SK-N-SH (cell line): Measurements from ENCODE around the gene RNASEH2B. TPM values are rescaled to one million over a fixed set of nuclear protein-coding genes. Genes with fewer than 3 reads are reported as not detected.

Source experiments
- CTCF ChIA-PET: fragments of 300-600, 350-600 bp; formaldehyde crosslinking; extraction: SDS; loops from one replicate; lab custom pipeline; 2021; lab: Yijun Ruan, JAX
- POLR2A ChIA-PET: fragments of 350-600 bp; sonication (Branson Sonifier 250); formaldehyde crosslinking; extraction: SDS; loops from one replicate; lab custom pipeline; 2020; ENCODE audit warnings: antibody characterized with exemption, inconsistent platforms; lab: Yijun Ruan, JAX
- DNase-seq: peaks from one replicate; pipeline ENCODE4 v3.0.0; 2012
- H2AFZ ChIP-seq: fragments of 200-600 bp; sonication (generic); 2 replicates; pipeline ENCODE4 v1.8.1; 2016; ENCODE audit warnings: antibody characterized with exemption, mild to moderate bottlenecking, low read depth
- H3F3A ChIP-seq: fragments of 200-600 bp; sonication (generic); replicated peaks from 2 replicates; pipeline ENCODE3; 2016; ENCODE audit warnings: antibody characterized with exemption, mild to moderate bottlenecking; ENCODE audit not compliant: insufficient read depth
- H3K27ac ChIP-seq, 2 experiments: fragments of 200-500 bp in 1 of 2; fragments of 200-600 bp in 1 of 2; sonication (Bioruptor generic) in 1 of 2; sonication (generic), shearing (Covaris generic) in 1 of 2; 2 replicates each; pipeline versions ENCODE4 v1.5.1 to v1.6.1; 2014 to 2016; ENCODE audit warnings: low read depth in 2 of 2, inconsistent platforms in 1 of 2, low read length in 1 of 2, mild to moderate bottlenecking in 1 of 2, mixed read lengths in 1 of 2
- H3K27me3 ChIP-seq: fragments of 200-600 bp; sonication (generic), shearing (Covaris generic); 2 replicates; pipeline ENCODE4 v1.6.1; 2016; ENCODE audit warnings: mixed run types; ENCODE audit not compliant: insufficient read depth
- H3K36me3 ChIP-seq, 2 experiments: fragments of 200-500 bp in 1 of 2; fragments of 200-600 bp in 1 of 2; sonication (Bioruptor generic) in 1 of 2; sonication (generic) in 1 of 2; replicated peaks in 1 of 2; 2 replicates each; pipeline versions ENCODE3 to v1.5.1; 2014 to 2016; ENCODE audit warnings: low read length in 1 of 2, mild to moderate bottlenecking in 1 of 2; ENCODE audit not compliant: insufficient read depth in 2 of 2, control insufficient read depth in 1 of 2
- H3K4me1 ChIP-seq, 2 experiments: fragments of 200-500 bp in 1 of 2; fragments of 200-600 bp in 1 of 2; sonication (Bioruptor generic) in 1 of 2; sonication (generic), shearing (Covaris generic) in 1 of 2; 2 replicates each; pipeline versions ENCODE4 v1.5.1 to v1.6.1; 2014 to 2016; ENCODE audit warnings: low read depth in 1 of 2, low read length in 1 of 2, mixed run types in 1 of 2; ENCODE audit not compliant: insufficient read depth in 2 of 2, control insufficient read depth in 1 of 2
- H3K4me2 ChIP-seq: fragments of 200-600 bp; sonication (generic), shearing (Covaris generic); 2 replicates; pipeline ENCODE4 v1.6.1; 2017; ENCODE audit warnings: mixed run types
- H3K4me3 ChIP-seq, 2 experiments: fragments of 200-500 bp in 1 of 2; fragments of 200-600 bp in 1 of 2; sonication (Bioruptor generic) in 1 of 2; sonication (generic), shearing (Covaris generic) in 1 of 2; 2 replicates each; pipeline versions ENCODE4 v1.5.1 to v1.8.1; 2014 to 2016; ENCODE audit warnings: low read depth in 2 of 2, inconsistent platforms in 1 of 2, low read length in 1 of 2, mild to moderate bottlenecking in 1 of 2, mixed read lengths in 1 of 2, moderate library complexity in 1 of 2
- H3K79me2 ChIP-seq: fragments of 200-600 bp; sonication (generic); 2 replicates; pipeline ENCODE4 v1.8.1; 2017; ENCODE audit warnings: mild to moderate bottlenecking; ENCODE audit not compliant: insufficient read depth
- H3K9ac ChIP-seq: fragments of 200-600 bp; sonication (generic); 2 replicates; pipeline ENCODE4 v1.6.1; 2017; ENCODE audit warnings: mixed run types
- H3K9me2 ChIP-seq: fragments of 200-600 bp; sonication (generic); 2 replicates; pipeline ENCODE4 v1.6.1; 2017; ENCODE audit warnings: mixed run types
- H3K9me3 ChIP-seq: fragments of 200-600 bp; sonication (generic); 2 replicates; pipeline ENCODE4 v1.6.1; 2017; ENCODE audit warnings: mixed run types, mild to moderate bottlenecking, moderate library complexity
- H4K20me1 ChIP-seq: fragments of 200-600 bp; sonication (generic); 2 replicates; pipeline ENCODE4 v1.6.1; 2017; ENCODE audit warnings: mild to moderate bottlenecking, mixed run types; ENCODE audit not compliant: insufficient read depth
- EP300 ChIP-seq, 2 experiments: IDR thresholded peaks; 2 replicates each; pipeline versions ENCODE4 v1.4.0 to v1.6.1; 2012; ENCODE audit warnings: borderline replicate concordance in 1 of 2, low read depth in 1 of 2, low read length in 1 of 2
- FOSL2 ChIP-seq: IDR thresholded peaks from 2 replicates; pipeline ENCODE4 v1.4.0; 2012; ENCODE audit warnings: low read depth, mild to moderate bottlenecking, moderate library complexity, borderline replicate concordance
- IRF3 ChIP-seq: fragments of 150-350 bp; IDR thresholded peaks from 2 replicates; pipeline ENCODE4 v1.6.1; 2016; ENCODE audit warnings: mild to moderate bottlenecking, low read depth, low read length
- JUND ChIP-seq: IDR thresholded peaks from 2 replicates; pipeline ENCODE4 v1.4.0; 2012
- MAX ChIP-seq: IDR thresholded peaks from 2 replicates; pipeline ENCODE4 v1.4.0; 2012; ENCODE audit warnings: low read depth
- NFIC ChIP-seq: IDR thresholded peaks from 2 replicates; pipeline ENCODE4 v1.4.0; 2012; ENCODE audit warnings: borderline replicate concordance
- NRF1 ChIP-seq: IDR thresholded peaks from 2 replicates; pipeline ENCODE4 v1.6.1; 2012; ENCODE audit warnings: low read depth, mild to moderate bottlenecking, low read length
- POLR2AphosphoS5 ChIP-seq: IDR thresholded peaks from 2 replicates; pipeline ENCODE4 v1.6.1; 2012; ENCODE audit warnings: low read depth, low read length
- RCOR1 ChIP-seq: fragments of 150-350 bp; IDR thresholded peaks from 2 replicates; pipeline ENCODE4 v1.6.1; 2017; ENCODE audit warnings: antibody characterized with exemption, low read length
- RFX5 ChIP-seq: IDR thresholded peaks from 2 replicates; pipeline ENCODE4 v1.6.1; 2012; ENCODE audit warnings: mild to moderate bottlenecking, improper control_type of control experiment, low read length
- RXRA ChIP-seq: IDR thresholded peaks from 2 replicates; pipeline ENCODE4 v1.4.0; 2012; ENCODE audit warnings: low read depth, mild to moderate bottlenecking, borderline replicate concordance
- TAF1 ChIP-seq: IDR thresholded peaks from 2 replicates; pipeline ENCODE4 v1.6.1; 2012; ENCODE audit warnings: low read depth, mild to moderate bottlenecking, low read length, moderate library complexity, borderline replicate concordance
- TEAD4 ChIP-seq: IDR thresholded peaks from 2 replicates; pipeline ENCODE4 v1.4.0; 2012; ENCODE audit warnings: mild to moderate bottlenecking, borderline replicate concordance; ENCODE audit not compliant: insufficient read depth
- USF2 ChIP-seq: fragments of 150-350 bp; IDR thresholded peaks from 2 replicates; pipeline ENCODE4 v1.6.1; 2017; ENCODE audit warnings: antibody characterized with exemption, low read length, low read depth, borderline replicate concordance
- ZBTB33 ChIP-seq: IDR thresholded peaks from 2 replicates; pipeline ENCODE4 v1.4.0; 2012; ENCODE audit warnings: low read depth, borderline replicate concordance
- WGBS: methylation state at CpG from one replicate; pipeline ENCODE4 v1.1.6; 2017; ENCODE audit warnings: low lambda C conversion rate; 5-methylcytosine and 5-hydroxymethylcytosine counted together
- polyA plus RNA-seq, 3 experiments: library from polyadenylated mRNA; depleted of rRNA; stranded (reverse); fragments of >200 nt; gene quantifications; 2 replicates each; pipeline ENCODE4 v1.2.3, GENCODE V29; 2012

The RNASEH2B gene
- polyA plus RNA-seq, 1 of the 3 experiments (the other 2 are of a cell fraction), result 13.0 TPM

- Histone ChIP-seq H3F3A (no peaks in the 10 kb centered on the region), H3K9me2 (no peaks in the 10 kb centered on the region)
- TF ChIP-seq RCOR1, result no peak
- no peak for TF ChIP-seq RFX5
- TF ChIP-seq, all 33 proteins: peak for 0
- H3K9ac ChIP-seq, result no peak overlapping the region
- H3K4me3 ChIP-seq, result no peak overlapping the region
- no peaks in the 10 kb centered on the region; a peak in 1 of 4 replicates for H3K4me1 ChIP-seq
- no peak overlapping the region for H2AFZ ChIP-seq
- H3K79me2 ChIP-seq, result no peaks in the 10 kb centered on the region
- POLR2A ChIA-PET, result no interaction called here
- no peaks in the 10 kb centered on the region for H3K36me3 ChIP-seq
- CTCF ChIA-PET, result interaction anchor here (1.5 kb wide), 1 partner anchor 9 kb away, joined by 3 read pairs; no protein-coding TSS in a partner anchor
- no peaks in the 10 kb centered on the region for H3K27me3 ChIP-seq
- DNase-seq, result no peak
- WGBS, result 61% methylated on average over 3 of the region's 3 CpGs
- no peaks in the 10 kb centered on the region for H4K20me1 ChIP-seq
- H3K4me2 ChIP-seq, result no peak overlapping the region
- H3K27ac ChIP-seq, result no peak overlapping the region
- no peaks in the 10 kb centered on the region for H3K9me3 ChIP-seq
Observed at GRCh38 chr13:50993934-50994333, 84.3 kb downstream of the RNASEH2B start.

GRCh38 chr13:50994651-50995050, 85.1 kb downstream of the RNASEH2B start:
- TF ChIP-seq FOSL2 (no peak), IRF3 (no peak), NRF1 (no peak), USF2 (no peak), RXRA (no peak), POLR2AphosphoS5 (no peak), EP300 (IDR thresholded peaks at IDR 0.05; ENCODE audit: borderline replicate concordance in 1 of 2, low read depth in 1 of 2, low read length in 1 of 2) (no peak), ZBTB33 (no peak), RFX5 (no peak), MAX (no peak), RCOR1 (no peak), NFIC (no peak), TEAD4 (no peak), JUND (no peak), TAF1 (no peak)
- DNase-seq, result no peak
- Histone ChIP-seq H3K4me3 (no peak overlapping the region), H3K27me3 (no peaks in the 10 kb centered on the region), H3K36me3 (no peaks in the 10 kb centered on the region), H2AFZ (no peak overlapping the region), H3K4me2 (no peak overlapping the region), H3K27ac (no peak overlapping the region), H3K9ac (no peak overlapping the region), H3F3A (no peaks in the 10 kb centered on the region), H4K20me1 (no peaks in the 10 kb centered on the region), H3K4me1 (no peaks in the 10 kb centered on the region; a peak in 1 of 4 replicates), H3K79me2 (no peaks in the 10 kb centered on the region), H3K9me3 (no peaks in the 10 kb centered on the region), H3K9me2 (no peaks in the 10 kb centered on the region)
- 70% methylated on average over 8 of the region's 9 CpGs for WGBS
- CTCF ChIA-PET, result interaction anchor here (1.5 kb wide), 1 partner anchor 9 kb away, joined by 3 read pairs; no protein-coding TSS in a partner anchor
- POLR2A ChIA-PET, result no interaction called here
